K562 (cell line): Measurements from ENCODE around the gene PEX7. TPM values are rescaled to one million over a fixed set of nuclear protein-coding genes. Genes with fewer than 3 reads are reported as not detected.
A peak's percentile ranks its signal among the peaks of the same experiment; 100 is the strongest.
"Not testable (repeated sequence)": the region's sequence is repeated elsewhere in the genome, so short reads cannot be mapped to it uniquely, and the experiment has no call there.

Experiments used
- ATAC-seq: fragments of 200-7000 bp; cut with Tn5 transposase; 3 replicates; pipeline ENCODE4 v1.9.1; 2020; ENCODE audit warnings: moderate library complexity
- BruUV-seq: library from RNA; stranded (reverse); fragments of 400-500 nt; replicated peaks from 2 replicates; lab custom pipeline; 2021; lab: Mats Ljungman, UMichigan
- CTCF ChIA-PET: fragments of 300-600 bp; formaldehyde crosslinking; extraction: SDS; loops from one replicate; lab custom pipeline; 2021; ENCODE audit warnings: low intra/inter-chr PET ratio; lab: Yijun Ruan, JAX
- POLR2A ChIA-PET: fragments of 300-600, 350-650 bp; sonication (Branson Sonifier 250); formaldehyde crosslinking; extraction: SDS; loops from one replicate; lab custom pipeline; 2021; ENCODE audit warnings: antibody characterized with exemption, inconsistent platforms; lab: Yijun Ruan, JAX
- DNase-seq, 4 experiments: peaks; one replicate each; pipeline versions ENCODE4 v3.0.0 to v3.0.0-alpha.2; 2011 to 2018; ENCODE audit warnings: low spot score in 3 of 4, mixed read lengths in 3 of 4; ENCODE audit errors: extremely low read depth in 1 of 4
- FAIRE-seq: peaks from 2 replicates; lab custom pipeline; 2011; peaks lifted over from hg19 to GRCh38; lab: Jason Lieb, UNC
- H2AFZ ChIP-seq: 2 replicates; pipeline ENCODE4 v1.6.0; 2011; ENCODE audit warnings: low read depth, low read length, control low read depth, inconsistent platforms
- H3K27ac ChIP-seq: fragments of 200-600 bp; 3 replicates; pipeline ENCODE4 v1.8.0; 2011; ENCODE audit warnings: low read depth, mild to moderate bottlenecking, control low read depth, inconsistent platforms, low read length, moderate library complexity, mixed read lengths; ENCODE audit errors: extremely low read depth
- H3K27me3 ChIP-seq, 2 experiments: fragments of 300-600 bp in 1 of 2; 2 replicates in 1 of 2; 3 replicates in 1 of 2; pipeline versions ENCODE4 v1.6.0 to v1.8.0; 2011; ENCODE audit warnings: inconsistent platforms in 2 of 2, low read length in 2 of 2, mild to moderate bottlenecking in 1 of 2, mixed read lengths in 1 of 2, moderate library complexity in 1 of 2; ENCODE audit not compliant: control insufficient read depth in 2 of 2, insufficient read depth in 2 of 2
- H3K36me3 ChIP-seq: fragments of 300-600 bp; 3 replicates; pipeline ENCODE4 v1.8.0; 2011; ENCODE audit warnings: mild to moderate bottlenecking, low read length, inconsistent platforms; ENCODE audit not compliant: control insufficient read depth, insufficient read depth
- H3K4me1 ChIP-seq, 2 experiments: fragments of 200-600 bp in 1 of 2; replicated peaks in 1 of 2; 2 replicates in 1 of 2; 3 replicates in 1 of 2; pipeline versions ENCODE4 v1.5.1 to v1.8.0; 2011; ENCODE audit warnings: inconsistent platforms in 2 of 2, low read length in 2 of 2, mild to moderate bottlenecking in 1 of 2, mixed read lengths in 1 of 2, moderate library complexity in 1 of 2; ENCODE audit not compliant: control insufficient read depth in 2 of 2, insufficient read depth in 2 of 2
- H3K4me2 ChIP-seq: 2 replicates; pipeline ENCODE4 v1.6.1; 2011; ENCODE audit warnings: low read length, control low read depth, inconsistent platforms, mixed read lengths; ENCODE audit not compliant: insufficient read depth
- H3K4me3 ChIP-seq: fragments of 200-600 bp; sonication (generic), shearing (Covaris generic); 2 replicates; pipeline ENCODE4 v1.5.1; 2016; ENCODE audit warnings: control low read depth, inconsistent platforms
- H3K79me2 ChIP-seq: fragments of 200-600 bp; 3 replicates; pipeline ENCODE4 v1.8.0; 2011; ENCODE audit warnings: low read length, inconsistent platforms; ENCODE audit not compliant: control insufficient read depth, insufficient read depth
- H3K9ac ChIP-seq, 2 experiments: 2 replicates each; pipeline versions ENCODE4 v1.6.0 to v1.6.1; 2011; ENCODE audit warnings: low read depth in 2 of 2, low read length in 2 of 2, control low read depth in 1 of 2, inconsistent platforms in 1 of 2, mild to moderate bottlenecking in 1 of 2, mixed read lengths in 1 of 2; ENCODE audit not compliant: insufficient read depth in 1 of 2
- H3K9me1 ChIP-seq: one replicate; pipeline ENCODE4 v1.6.0; 2011; ENCODE audit warnings: inconsistent platforms, mild to moderate bottlenecking, low read length, moderate library complexity; ENCODE audit not compliant: control insufficient read depth, insufficient read depth
- H3K9me3 ChIP-seq: replicated peaks from 2 replicates; pipeline ENCODE4 v1.5.1; 2011; ENCODE audit warnings: low read depth, low read length, inconsistent platforms; ENCODE audit not compliant: control insufficient read depth, insufficient read depth
- H4K20me1 ChIP-seq: replicated peaks from 2 replicates; pipeline ENCODE4 v1.6.1; 2011; ENCODE audit warnings: low read length, inconsistent platforms, mixed read lengths; ENCODE audit not compliant: control insufficient read depth, insufficient read depth
- ARID1B ChIP-seq: fragments of 450-650 bp; IDR thresholded peaks from 2 replicates; pipeline ENCODE4 v1.6.1; 2016; ENCODE audit warnings: antibody characterized with exemption, mild to moderate bottlenecking, inconsistent platforms
- CBFA2T2 ChIP-seq: fragments of 450-650 bp; conservative IDR thresholded peaks from 2 replicates; pipeline ENCODE4 v1.6.1; 2017; ENCODE audit warnings: mild to moderate bottlenecking
- CBFA2T3 ChIP-seq: fragments of 450-650 bp; IDR thresholded peaks from 2 replicates; pipeline ENCODE4 v1.6.1; 2017
- CEBPG ChIP-seq, 3 experiments: fragments of 200-800 bp in 1 of 3; sonication (Bioruptor generic) in 1 of 3; sonication (generic) in 1 of 3; formaldehyde crosslinking in 1 of 3; IDR thresholded peaks in 2 of 3; conservative IDR thresholded peaks in 1 of 3; 2 replicates each; pipeline versions ENCODE4 v1.6.1 to v1.8.0; 2016 to 2022; ENCODE audit warnings: missing compliant biosample characterization in 2 of 3, missing genetic modification characterization in 2 of 3, mild to moderate bottlenecking in 1 of 3, missing genetic modification reagents in 1 of 3
- KDM1A ChIP-seq, 2 experiments: fragments of 450-650 bp; IDR thresholded peaks; 2 replicates each; pipeline ENCODE4 v1.6.1; 2016; ENCODE audit warnings: mild to moderate bottlenecking in 2 of 2
- MXD1 ChIP-seq: fragments of 250-450 bp; sonication (Bioruptor Pico); IDR thresholded peaks from 2 replicates; pipeline ENCODE4 v1.8.0; 2021; ENCODE audit warnings: borderline replicate concordance, mild to moderate bottlenecking, moderate library complexity; ENCODE audit not compliant: poor library complexity, severe bottlenecking
- NCOR1 ChIP-seq: fragments of 450-650 bp; IDR thresholded peaks from 2 replicates; pipeline ENCODE4 v1.6.1; 2016; ENCODE audit warnings: mild to moderate bottlenecking, moderate library complexity
- NR2C1 ChIP-seq, 2 experiments: fragments of 450-650 bp; IDR thresholded peaks; 2 replicates each; pipeline ENCODE4 v1.6.1; 2017; ENCODE audit warnings: mild to moderate bottlenecking in 2 of 2, antibody characterized with exemption in 1 of 2, inconsistent platforms in 1 of 2, missing compliant biosample characterization in 1 of 2, missing genetic modification characterization in 1 of 2
- SMAD3 ChIP-seq: fragments of 450-650 bp; formaldehyde crosslinking; conservative IDR thresholded peaks from 2 replicates; pipeline ENCODE4 v1.4.0; 2020; ENCODE audit warnings: mild to moderate bottlenecking
- SMAD4 ChIP-seq: fragments of 250-450 bp; sonication (Bioruptor Pico); conservative IDR thresholded peaks from 2 replicates; pipeline ENCODE4 v1.8.0; 2021; ENCODE audit warnings: inconsistent platforms, mild to moderate bottlenecking, moderate library complexity
- TAL1 ChIP-seq: fragments of 450-650 bp; IDR thresholded peaks from 2 replicates; pipeline ENCODE4 v1.6.1; 2016; ENCODE audit warnings: mild to moderate bottlenecking
- TCF3 ChIP-seq: sonication (generic); formaldehyde crosslinking; IDR thresholded peaks from 2 replicates; pipeline ENCODE4 v1.4.0; 2020; ENCODE audit warnings: mild to moderate bottlenecking, missing genetic modification reagents
- TEAD4 ChIP-seq, 2 experiments: sonication (generic) in 1 of 2; formaldehyde crosslinking in 1 of 2; IDR thresholded peaks; 2 replicates each; pipeline versions ENCODE4 v1.6.1 to v1.8.0; 2012 to 2022; ENCODE audit warnings: borderline replicate concordance in 1 of 2, inconsistent platforms in 1 of 2, low read length in 1 of 2, mild to moderate bottlenecking in 1 of 2, missing genetic modification reagents in 1 of 2
- ZBTB17 ChIP-seq: fragments of 450-650 bp; formaldehyde crosslinking; IDR thresholded peaks from 2 replicates; pipeline ENCODE4 v1.4.0; 2020; ENCODE audit warnings: mild to moderate bottlenecking
- ZFX ChIP-seq: sonication (generic); formaldehyde crosslinking; IDR thresholded peaks from 2 replicates; pipeline ENCODE4 v1.8.0; 2022; ENCODE audit warnings: mild to moderate bottlenecking, missing genetic modification reagents, moderate library complexity
- ZNF830 ChIP-seq: fragments of 250-450 bp; sonication (Bioruptor Pico); IDR thresholded peaks from 2 replicates; pipeline ENCODE4 v1.5.0; 2021; ENCODE audit warnings: mild to moderate bottlenecking
- WGBS: fragments of 100-300 bp; shearing (Covaris generic); methylation state at CpG from one replicate; pipeline ENCODE4 v1.1.6; 2016; ENCODE audit warnings: low coverage, mixed read lengths; ENCODE audit not compliant: insufficient coverage; ENCODE audit errors: missing lambda C conversion rate; 5-methylcytosine and 5-hydroxymethylcytosine counted together
- in situ Hi-C: fragments of 300-500 bp; cut with MboI; formaldehyde crosslinking; loops from 4 replicates; pipeline ENCODE4 v1.15.0; 2018; ENCODE audit warnings: inconsistent platforms, mixed read lengths
- intact Hi-C: fragments of 100-400 bp; cut with micrococcal nuclease; formaldehyde crosslinking; loops from 2 replicates; pipeline ENCODE4 v1.14.2; 2022
- polyA plus RNA-seq, 8 experiments: library from polyadenylated mRNA; depleted of rRNA in 4 of 8; stranded (reverse) in 5 of 8; unstranded in 3 of 8; fragments of >200 nt; fragmentation: Nextera tagmentation in 2 of 8; fragmentation: Illumina TruSeq in 1 of 8; extraction: Ambion mirVana in 2 of 8; extraction: Trizol in 1 of 8; gene quantifications; 2 replicates each; pipeline versions ENCODE4 v1.2.1 to v1.2.3, GENCODE V29; 2011 to 2014; ENCODE audit warnings: inconsistent platforms in 1 of 8, missing spikeins in 1 of 8
- total RNA-seq, 7 experiments: library from RNA; depleted of rRNA in 6 of 7; stranded (reverse); fragments of >200 nt in 6 of 7; fragmentation: Illumina TruSeq in 2 of 7; extraction: Trizol in 2 of 7; gene quantifications; 2 replicates each; pipeline versions ENCODE4 v1.2.1 to v1.2.3, GENCODE V29; 2011 to 2021; ENCODE audit warnings: low replicate concordance in 1 of 7
- TF ChIP-seq, protein P1 (sequence below): fragments of 450-650 bp; formaldehyde crosslinking; IDR thresholded peaks from 2 replicates; pipeline ENCODE4 v1.4.0; 2022; ENCODE audit warnings: missing genetic modification characterization
- TF ChIP-seq, protein P2 (sequence below): sonication (generic); formaldehyde crosslinking; IDR thresholded peaks from 2 replicates; pipeline ENCODE4 v1.9.0; 2022; ENCODE audit warnings: mild to moderate bottlenecking, missing genetic modification reagents

Gene PEX7
- total and polyA plus RNA-seq, 9 of the 15 experiments (the other 6 are each of a cell fraction or from before 2014, with no cell fraction given): 1.6 to 12.9 (median 9.1) TPM

GRCh38 chr6:136959471-136959891, 137.1 kb downstream of the PEX7 start (continued):
- TF ChIP-seq, protein P1, sequence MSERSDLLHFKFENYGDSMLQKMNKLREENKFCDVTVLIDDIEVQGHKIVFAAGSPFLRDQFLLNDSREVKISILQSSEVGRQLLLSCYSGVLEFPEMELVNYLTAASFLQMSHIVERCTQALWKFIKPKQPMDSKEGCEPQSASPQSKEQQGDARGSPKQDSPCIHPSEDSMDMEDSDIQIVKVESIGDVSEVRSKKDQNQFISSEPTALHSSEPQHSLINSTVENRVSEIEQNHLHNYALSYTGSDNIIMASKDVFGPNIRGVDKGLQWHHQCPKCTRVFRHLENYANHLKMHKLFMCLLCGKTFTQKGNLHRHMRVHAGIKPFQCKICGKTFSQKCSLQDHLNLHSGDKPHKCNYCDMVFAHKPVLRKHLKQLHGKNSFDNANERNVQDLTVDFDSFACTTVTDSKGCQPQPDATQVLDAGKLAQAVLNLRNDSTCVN (CRISPR knock-in tag): no peak
- TF ChIP-seq ZNF830 (CRISPR knock-in tag): no peak
- no peak for TF ChIP-seq MXD1 (CRISPR knock-in tag)
- TF ChIP-seq, protein P2, sequence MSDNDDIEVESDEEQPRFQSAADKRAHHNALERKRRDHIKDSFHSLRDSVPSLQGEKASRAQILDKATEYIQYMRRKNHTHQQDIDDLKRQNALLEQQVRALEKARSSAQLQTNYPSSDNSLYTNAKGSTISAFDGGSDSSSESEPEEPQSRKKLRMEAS (CRISPR knock-in tag): peak; percentile 59
- peak; percentile 38; the same call in 1 of the 2 replicates for TF ChIP-seq ZBTB17 (CRISPR knock-in tag)
- TF ChIP-seq, all 486 proteins: peak for 6

GRCh38 chr6:136959935-136960334, 137.5 kb downstream of the PEX7 start:
- peak; percentile 65 to 69 for TF ChIP-seq KDM1A (IDR thresholded peaks at IDR 0.05)
- CTCF ChIA-PET; TF ChIP-seq NR2C1 (IDR thresholded peaks at IDR 0.05); TEAD4 (CRISPR knock-in tag; IDR thresholded peaks at IDR 0.05; ENCODE audit: borderline replicate concordance); CEBPG (tag; conservative IDR thresholded peaks at IDR 0.05 in 1 of 2, IDR thresholded peaks at IDR 0.05 in 1 of 2): not testable (repeated sequence)
- TF ChIP-seq NR2C1 (tag; IDR thresholded peaks at IDR 0.05): peak; percentile 83
- TF ChIP-seq TEAD4 (IDR thresholded peaks at IDR 0.05; ENCODE audit: low read length): 0 out of 2 replicates have a peak, but pooled peaks have one; percentile 19
- TF ChIP-seq ZBTB17 (CRISPR knock-in tag): 0 out of 2 replicates have a peak, but pooled peaks have one; percentile 3
- TF ChIP-seq SMAD3 (CRISPR knock-in tag): 0 out of 2 replicates have a peak, but pooled peaks have one; percentile 16
- TF ChIP-seq TCF3 (CRISPR knock-in tag): peak; percentile 58
- peak; percentile 64 for TF ChIP-seq ARID1B
- TF ChIP-seq NCOR1: peak; percentile 54
- 0 out of 2 replicates have a peak, but pooled peaks have one; percentile 9 for TF ChIP-seq CEBPG (CRISPR knock-in tag; IDR thresholded peaks at IDR 0.05)
- TF ChIP-seq TAL1: peak; percentile 74
- peak; percentile 73 for TF ChIP-seq CBFA2T3
- TF ChIP-seq SMAD4: peak; percentile 56
- peak; percentile 61 for TF ChIP-seq CBFA2T2
- TF ChIP-seq ZFX (CRISPR knock-in tag): peak; percentile 51; the same call in 1 of the 2 replicates

More at GRCh38 chr6:136959935-136960334, 137.5 kb downstream of the PEX7 start:
- H3K4me3 ChIP-seq, H3K9ac ChIP-seq, BruUV-seq, H3K79me2 ChIP-seq, H3K36me3 ChIP-seq, H3K9me1 ChIP-seq, H2AFZ ChIP-seq, intact Hi-C loops, in situ Hi-C loops, H3K9me3 ChIP-seq, H3K4me1 ChIP-seq, H4K20me1 ChIP-seq, FAIRE-seq, H3K27ac ChIP-seq, H3K4me2 ChIP-seq, DNase-seq: not testable (repeated sequence)
- H3K27me3 ChIP-seq: peaks cover 3 to 14% of the 10 kb centered on the region in 2 experiments
- 0% methylated on average over 6 of the region's 6 CpGs for WGBS
- POLR2A ChIA-PET: interaction anchor here (0.6 to 1.4 kb wide), 5 partner anchors 10 to 373 kb away, joined by 3 to 4 read pairs (median 3); no protein-coding TSS in a partner anchor
- ATAC-seq: peak; percentile 32
